DMS 273 (cell line): ENCODE results near the gene GPR17.

Experiments
- DNase-seq: peaks from one replicate; lab custom pipeline; 2025; ENCODE audit not compliant: unreplicated experiment; lab: John Stamatoyannopoulos, UW

Gene GPR17

GRCh38 chr2:127628767-127629614 is 17.0 kb upstream of the GPR17 start:
- no peak for DNase-seq

GRCh38 chr2:127629637-127630036 is 16.3 kb upstream of the GPR17 start:
- DNase-seq: no peak

GRCh38 chr2:127630096-127630863 is 15.7 kb upstream of the GPR17 start:
- DNase-seq: no peak

DNA sequence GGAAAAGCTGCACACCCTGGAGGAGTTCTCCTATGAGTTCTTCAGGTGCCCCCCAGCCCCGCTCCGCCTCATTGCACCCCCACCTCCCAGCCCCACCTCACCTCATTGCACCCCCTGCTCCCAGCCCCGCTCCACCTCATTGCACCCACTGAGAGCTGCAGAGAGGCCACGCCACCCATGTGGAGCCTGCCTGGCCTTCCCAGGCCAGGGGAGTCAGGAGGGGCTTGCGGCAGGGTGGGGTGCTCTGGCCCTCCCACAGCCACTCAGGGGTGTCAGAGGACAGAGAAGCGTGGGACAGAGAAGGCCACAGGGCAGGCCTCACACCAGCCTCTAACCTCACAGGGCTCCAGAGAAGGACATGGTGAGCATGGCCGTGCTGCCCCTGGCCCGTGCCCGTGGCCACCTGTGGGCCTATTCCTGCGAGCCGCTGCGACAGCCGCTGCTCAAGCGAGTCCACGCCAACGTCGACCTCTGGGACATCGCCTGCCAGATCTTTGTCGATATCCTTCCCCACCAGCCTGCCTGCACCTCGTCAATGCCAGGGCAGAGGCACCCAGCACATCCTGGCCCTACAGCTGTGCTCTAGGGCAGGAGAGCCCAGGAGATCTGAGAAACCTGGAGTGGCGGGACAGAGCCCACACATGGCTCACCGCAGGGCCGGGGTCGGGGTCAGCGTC is 15.0 kb upstream of the GPR17 start:
- no peak for DNase-seq

- DNase-seq: no peak
Measured at GRCh38 chr2:127631541-127631996, 14.4 kb upstream of the GPR17 start.

DNA sequence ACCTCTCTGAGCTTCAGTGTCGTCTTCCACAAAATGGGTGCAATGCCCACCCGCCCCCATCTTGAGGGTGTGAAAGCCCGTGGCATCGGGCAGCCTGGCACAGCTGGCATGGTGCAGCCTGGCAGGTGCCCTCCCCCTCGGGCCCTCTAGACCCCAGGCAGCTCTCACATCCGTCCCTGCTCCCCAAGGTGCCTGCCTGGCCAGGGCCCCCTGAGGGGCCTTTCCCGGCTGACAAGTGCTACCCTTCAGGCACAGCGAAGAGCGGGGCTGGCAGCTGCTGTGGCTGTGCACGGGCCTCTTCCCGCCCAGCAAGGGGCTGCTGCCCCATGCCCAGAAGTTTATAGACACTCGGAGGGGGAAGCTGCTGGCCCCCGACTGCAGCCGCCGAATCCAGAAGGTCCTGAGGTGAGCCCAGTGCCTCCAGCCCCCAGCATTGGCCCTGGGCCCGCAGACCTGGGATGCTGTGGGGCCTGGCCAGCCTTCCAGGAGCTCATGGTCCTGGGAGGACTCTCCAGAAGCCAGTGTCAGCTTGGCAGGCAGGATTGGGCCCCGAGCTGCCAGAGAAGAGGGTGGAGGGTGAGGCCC is 13.9 kb upstream of the GPR17 start:
- no peak for DNase-seq

DNA sequence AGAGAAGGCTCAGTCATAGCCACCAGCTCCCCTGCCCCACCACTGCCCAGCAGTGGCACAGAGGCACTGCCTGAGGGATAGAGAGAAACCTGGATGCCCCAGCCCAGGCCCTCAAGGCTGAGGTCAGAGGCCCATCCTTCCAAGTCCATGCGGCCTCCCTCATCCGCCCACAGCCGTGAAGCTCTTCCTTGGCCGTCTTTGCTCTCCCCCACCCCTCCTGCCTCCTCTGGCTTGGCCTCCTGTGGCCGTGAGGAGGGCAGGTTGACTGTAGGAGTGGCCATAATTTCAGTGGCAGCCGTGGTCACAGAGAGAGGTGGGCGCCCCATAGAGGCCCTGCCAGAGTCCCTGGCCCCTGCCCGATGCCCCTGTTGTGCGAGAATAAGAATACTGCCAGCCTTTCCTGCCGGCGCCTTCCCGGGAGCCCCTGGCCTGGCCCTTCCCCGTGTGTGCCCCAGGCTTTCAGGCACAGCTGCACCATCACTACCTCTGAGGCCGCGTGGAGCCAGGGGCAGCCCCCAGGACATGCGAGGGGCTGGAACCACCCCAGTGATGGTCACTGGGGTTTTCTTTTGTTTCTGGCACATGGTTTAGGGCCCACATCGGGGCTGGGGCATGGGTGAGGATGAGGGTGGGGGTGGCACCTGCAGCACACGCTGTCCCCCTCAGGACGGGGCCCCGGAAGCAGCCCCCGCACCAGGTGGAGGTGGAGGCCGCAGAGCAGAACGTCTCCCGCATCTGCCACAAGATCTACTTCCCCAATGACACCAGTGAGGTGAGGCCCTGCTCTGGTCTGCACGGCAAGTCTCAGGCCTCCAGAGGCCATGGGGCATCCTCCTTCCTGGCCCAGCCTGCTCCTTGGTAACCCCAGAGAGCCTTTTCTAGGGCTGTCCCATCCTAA is 13.1 kb upstream of the GPR17 start:
- DNase-seq: no peak

- DNase-seq: no peak
Measured at GRCh38 chr2:127633556-127634065, 12.3 kb upstream of the GPR17 start.

DNA sequence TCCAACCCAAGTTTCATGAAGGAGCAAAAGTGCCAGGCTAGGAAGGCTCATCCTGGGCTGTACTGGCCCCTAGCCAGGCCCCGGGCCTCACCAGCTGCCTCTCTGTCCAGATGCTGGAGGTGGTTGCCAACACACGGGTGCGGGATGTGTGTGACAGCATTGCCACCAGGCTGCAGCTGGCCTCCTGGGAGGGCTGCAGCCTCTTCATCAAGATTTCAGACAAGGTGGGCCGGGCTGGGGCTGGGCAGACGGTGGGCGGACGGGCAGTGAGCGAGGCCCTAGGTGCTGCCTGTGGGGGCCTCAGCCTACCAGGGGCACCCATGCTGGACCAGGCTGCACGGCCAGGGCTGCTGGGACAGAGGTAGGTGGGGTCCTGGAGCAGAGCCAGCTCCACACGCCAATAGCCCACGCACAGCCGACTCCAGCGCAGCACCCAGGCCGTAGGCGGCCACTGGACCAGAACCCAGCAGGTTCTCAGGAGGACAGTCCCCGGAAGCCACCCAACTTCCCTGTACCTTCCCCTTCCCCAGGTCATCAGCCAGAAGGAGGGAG is 11.8 kb upstream of the GPR17 start:
- DNase-seq: peak; percentile 90

- DNase-seq: no peak
Measured at GRCh38 chr2:127634626-127635379, 11.2 kb upstream of the GPR17 start.

DNA sequence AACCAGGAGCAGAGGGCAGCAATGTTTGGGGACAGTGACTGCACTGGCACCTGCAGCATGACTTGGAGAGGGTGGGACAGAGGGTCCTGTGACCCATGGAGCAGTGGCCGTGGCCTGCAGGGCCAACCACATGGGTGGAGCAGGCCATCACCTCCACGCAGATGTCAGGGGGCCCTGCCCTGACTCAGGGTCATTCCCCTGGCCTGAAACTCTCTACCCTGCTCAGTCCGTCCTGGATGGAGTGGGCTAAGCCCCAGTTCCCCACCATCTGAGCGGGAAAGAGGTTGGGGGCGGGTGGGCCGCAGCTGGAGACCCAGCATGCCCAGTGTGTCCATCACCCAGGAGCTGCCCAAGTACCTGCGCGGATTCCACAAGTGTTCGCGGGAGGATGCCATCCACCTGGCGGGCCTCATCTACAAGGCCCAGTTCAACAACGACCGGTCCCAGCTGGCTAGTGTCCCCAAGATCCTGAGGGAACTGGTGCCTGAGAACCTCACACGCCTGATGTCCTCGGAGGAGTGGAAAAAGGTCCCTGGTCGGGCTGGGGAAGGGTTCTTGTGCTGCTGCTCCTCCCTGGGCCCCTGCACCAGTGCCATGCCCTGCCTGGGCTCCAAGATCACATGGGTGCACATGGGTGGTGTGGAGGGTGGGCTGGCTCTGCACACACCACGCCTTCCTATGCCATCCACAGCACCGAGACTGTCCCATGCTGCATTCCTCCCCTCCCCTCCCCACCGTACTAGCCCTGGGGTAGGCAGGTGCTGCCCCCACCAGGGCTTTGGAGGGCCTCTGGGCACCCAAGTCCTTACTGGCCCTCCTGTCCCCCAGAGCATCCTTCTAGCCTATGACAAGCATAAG is 10.3 kb upstream of the GPR17 start:
- DNase-seq: no peak

- no peak for DNase-seq
Measured at GRCh38 chr2:127636248-127637235, 9.4 kb upstream of the GPR17 start.

DNA sequence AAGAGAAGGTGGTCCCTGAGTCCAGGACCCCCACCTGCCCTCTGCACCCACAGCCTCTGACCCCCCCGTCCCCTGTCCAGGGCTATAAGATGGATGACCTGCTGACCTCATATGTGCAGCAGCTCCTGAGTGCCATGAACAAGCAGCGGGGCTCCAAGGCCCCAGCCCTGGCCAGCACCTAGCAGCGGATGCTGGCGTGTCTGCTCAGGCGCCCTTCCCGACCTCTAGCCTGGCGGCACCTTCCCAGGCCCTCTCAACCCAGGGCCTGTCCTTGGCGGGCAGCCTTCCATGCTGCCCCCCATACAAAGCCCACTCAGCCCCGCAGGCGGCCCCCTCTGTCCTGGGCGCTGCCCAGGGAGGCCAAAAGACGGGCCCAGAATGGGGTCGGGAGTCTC is 8.7 kb upstream of the GPR17 start:
- peak; percentile 11 for DNase-seq

- DNase-seq: peak; percentile 66
Measured at GRCh38 chr2:127637725-127638252, 8.2 kb upstream of the GPR17 start.

GRCh38 chr2:127638361-127639110 is 7.4 kb upstream of the GPR17 start:
- DNase-seq: no peak

DNA sequence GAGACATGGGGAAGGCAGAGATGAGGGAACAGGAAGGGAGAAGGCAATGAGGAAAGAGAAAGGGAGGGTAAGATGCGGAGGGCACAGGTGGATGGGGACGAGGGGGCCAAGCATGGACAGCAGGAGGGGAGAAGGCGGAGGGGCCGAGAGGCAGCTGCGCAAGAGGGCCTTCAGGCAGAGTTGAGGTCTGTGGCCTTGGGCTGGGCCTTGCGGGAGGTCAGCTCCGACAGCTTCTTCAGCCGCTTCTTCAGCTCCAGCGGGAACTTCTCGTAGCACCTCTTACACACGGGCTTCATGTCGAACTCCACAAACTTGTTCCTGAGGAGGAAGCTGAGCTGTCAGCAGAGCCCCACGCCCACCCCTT is 6.9 kb upstream of the GPR17 start:
- DNase-seq: no peak
